Activated CD4-positive, CD25-positive, alpha-beta regulatory T cell treated with anti-CD3 and anti-CD28 coated beads, Interleukin-2, amount 50 U/mL, for 24 hours (primary cell): ENCODE data around the gene MARK2.
"Not testable (repeated sequence)": the region's sequence is repeated elsewhere in the genome, so short reads cannot be mapped to it uniquely, and the experiment has no call there.

Source experiments
- ATAC-seq, 2 donors: fragments of 150-1000 bp; cut with Tn5 transposase; one replicate each; pipeline ENCODE4 v1.10.0; 2021; ENCODE audit warnings: mild to moderate bottlenecking in 1 of 2, moderate library complexity in 1 of 2

MARK2 gene

GRCh38 chr11:63838678-63839507 lies at the start of gene MARK2:
TSS of gene MARK2 (plus strand) at chr11:63839110. CDS start at chr11:63839507, 397 bp downstream.
- ATAC-seq: peak; percentile 86 to 87

- no peak for ATAC-seq
These were observed 47.3 kb upstream of the MARK2 start for GRCh38 chr11:63791495-63792167.

GRCh38 chr11:63793161-63793560 lies 45.7 kb upstream of the MARK2 start:
- no peak for ATAC-seq

GRCh38 chr11:63795066-63795465 lies 43.8 kb upstream of the MARK2 start:
- no peak for ATAC-seq

- no peak for ATAC-seq
These were observed 38.0 kb upstream of the MARK2 start for GRCh38 chr11:63800921-63801320.

- no peak for ATAC-seq
These were observed 36.1 kb upstream of the MARK2 start for GRCh38 chr11:63802637-63803414.

GRCh38 chr11:63804259-63804658 lies 34.7 kb upstream of the MARK2 start:
- ATAC-seq: no peak

- ATAC-seq: no peak
These were observed 33.0 kb upstream of the MARK2 start for GRCh38 chr11:63805844-63806415.

- not testable (repeated sequence) for ATAC-seq
These were observed 28.5 kb upstream of the MARK2 start for GRCh38 chr11:63810383-63810782.

- ATAC-seq: no peak
These were observed 27.4 kb upstream of the MARK2 start for GRCh38 chr11:63811522-63811921.

- ATAC-seq: peak; percentile 92 to 94
These were observed 25.8 kb upstream of the MARK2 start, which contains the start of gene SPINDOC for GRCh38 chr11:63813035-63813562. TSS of gene SPINDOC (plus strand) at chr11:63813456. CDS start at chr11:63813687, 231 bp downstream.

GRCh38 chr11:63813563-63814382 lies 25.1 kb upstream of the MARK2 start:
- peak; percentile 25 to 30 for ATAC-seq

- ATAC-seq: no peak
These were observed 24.6 kb upstream of the MARK2 start for GRCh38 chr11:63814383-63814736.

GRCh38 chr11:63816166-63816565 lies 22.7 kb upstream of the MARK2 start:
- no peak for ATAC-seq

GRCh38 chr11:63816732-63817131 lies 22.2 kb upstream of the MARK2 start:
- ATAC-seq: no peak

GRCh38 chr11:63817758-63818498 lies 21.0 kb upstream of the MARK2 start:
- no peak for ATAC-seq

GRCh38 chr11:63818609-63819008 lies 20.3 kb upstream of the MARK2 start:
- ATAC-seq: no peak

- ATAC-seq: no peak
These were observed 17.5 kb upstream of the MARK2 start for GRCh38 chr11:63821411-63821810.

GRCh38 chr11:63826471-63827190 lies 12.3 kb upstream of the MARK2 start:
- no peak for ATAC-seq

GRCh38 chr11:63829823-63830489 lies 9.0 kb upstream of the MARK2 start:
- ATAC-seq: peak; percentile 32 to 36
